ENCODE measurements around the gene PEDS1.

DNA sequence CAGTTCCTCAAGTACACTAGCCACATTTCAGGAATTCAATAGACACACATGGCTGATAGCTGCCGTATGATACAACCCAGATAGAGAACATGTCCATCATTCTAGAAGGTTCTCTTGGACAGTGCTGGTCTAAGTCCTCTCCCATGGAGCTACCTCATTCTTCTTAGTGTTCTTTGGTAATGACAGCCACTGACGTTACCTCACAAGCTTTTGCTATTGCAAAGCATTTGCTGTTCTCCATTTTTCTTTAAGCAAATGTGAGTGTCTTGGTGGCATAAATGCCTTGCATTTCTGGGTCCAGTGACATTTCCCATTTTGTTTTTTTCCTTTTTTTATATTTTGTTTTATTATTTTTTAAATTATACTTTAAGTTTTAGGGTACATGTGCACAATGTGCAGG is 28.8 kb upstream of the PEDS1 start:
- TF ChIP-seq, protein P1, sequence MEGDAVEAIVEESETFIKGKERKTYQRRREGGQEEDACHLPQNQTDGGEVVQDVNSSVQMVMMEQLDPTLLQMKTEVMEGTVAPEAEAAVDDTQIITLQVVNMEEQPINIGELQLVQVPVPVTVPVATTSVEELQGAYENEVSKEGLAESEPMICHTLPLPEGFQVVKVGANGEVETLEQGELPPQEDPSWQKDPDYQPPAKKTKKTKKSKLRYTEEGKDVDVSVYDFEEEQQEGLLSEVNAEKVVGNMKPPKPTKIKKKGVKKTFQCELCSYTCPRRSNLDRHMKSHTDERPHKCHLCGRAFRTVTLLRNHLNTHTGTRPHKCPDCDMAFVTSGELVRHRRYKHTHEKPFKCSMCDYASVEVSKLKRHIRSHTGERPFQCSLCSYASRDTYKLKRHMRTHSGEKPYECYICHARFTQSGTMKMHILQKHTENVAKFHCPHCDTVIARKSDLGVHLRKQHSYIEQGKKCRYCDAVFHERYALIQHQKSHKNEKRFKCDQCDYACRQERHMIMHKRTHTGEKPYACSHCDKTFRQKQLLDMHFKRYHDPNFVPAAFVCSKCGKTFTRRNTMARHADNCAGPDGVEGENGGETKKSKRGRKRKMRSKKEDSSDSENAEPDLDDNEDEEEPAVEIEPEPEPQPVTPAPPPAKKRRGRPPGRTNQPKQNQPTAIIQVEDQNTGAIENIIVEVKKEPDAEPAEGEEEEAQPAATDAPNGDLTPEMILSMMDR (IDR thresholded peaks at IDR 0.05; ENCODE audit: insufficient read depth, low read depth, low read length): no peak
- TF ChIP-seq EZH2 (IDR thresholded peaks at IDR 0.05; ENCODE audit: insufficient read depth, low read length): no peak
